Measurements from ENCODE around the gene MMP20.

MMP20 gene

GRCh38 chr11:102604875-102605274 lies 20.3 kb downstream of the MMP20 start:
- H3K27me3 ChIP-seq (ENCODE audit: insufficient read depth, low read depth, severe bottlenecking): no peaks in the 10 kb centered on the region
- no peaks in the 10 kb centered on the region for H3K36me3 ChIP-seq
- H3K27ac ChIP-seq: no peak overlapping the region
- no peak for TF ChIP-seq CTCF (IDR thresholded peaks at IDR 0.05; ENCODE audit: low read depth, low read length)
- no peak for DNase-seq
- no peak overlapping the region for H3K4me3 ChIP-seq (ENCODE audit: low read depth, low read length)
- no peaks in the 10 kb centered on the region for H3K9me3 ChIP-seq (ENCODE audit: severe bottlenecking)

GRCh38 chr11:102604011-102604410 lies 21.1 kb downstream of the MMP20 start:
- TF ChIP-seq CTCF (IDR thresholded peaks at IDR 0.05; ENCODE audit: low read depth, low read length): no peak
- H3K9me3 ChIP-seq (ENCODE audit: severe bottlenecking): no peaks in the 10 kb centered on the region
- H3K27me3 ChIP-seq (ENCODE audit: insufficient read depth, low read depth, severe bottlenecking): no peaks in the 10 kb centered on the region
- no peaks in the 10 kb centered on the region for H3K36me3 ChIP-seq
- no peak for DNase-seq
- H3K27ac ChIP-seq: no peak overlapping the region
- H3K4me3 ChIP-seq (ENCODE audit: low read depth, low read length): no peak overlapping the region

- H3K27ac ChIP-seq: no peak overlapping the region
- no peak for DNase-seq
- no peak overlapping the region for H3K4me3 ChIP-seq (ENCODE audit: low read depth, low read length)
- no peaks in the 10 kb centered on the region for H3K27me3 ChIP-seq (ENCODE audit: insufficient read depth, low read depth, severe bottlenecking)
- no peaks in the 10 kb centered on the region for H3K36me3 ChIP-seq
- TF ChIP-seq CTCF (IDR thresholded peaks at IDR 0.05; ENCODE audit: low read depth, low read length): no peak
- no peaks in the 10 kb centered on the region for H3K9me3 ChIP-seq (ENCODE audit: severe bottlenecking)
Observed at GRCh38 chr11:102603576-102603975, 21.6 kb downstream of the MMP20 start.

GRCh38 chr11:102603091-102603490 lies 22.0 kb downstream of the MMP20 start:
- Histone ChIP-seq H3K27ac (no peak overlapping the region), H3K27me3 (ENCODE audit: insufficient read depth, low read depth, severe bottlenecking) (no peaks in the 10 kb centered on the region), H3K4me3 (ENCODE audit: low read depth, low read length) (no peak overlapping the region), H3K9me3 (ENCODE audit: severe bottlenecking) (no peaks in the 10 kb centered on the region), H3K36me3 (no peaks in the 10 kb centered on the region)
- TF ChIP-seq CTCF (IDR thresholded peaks at IDR 0.05; ENCODE audit: low read depth, low read length): no peak
- no peak for DNase-seq

GRCh38 chr11:102600666-102601065 lies 24.5 kb downstream of the MMP20 start:
- DNase-seq: no peak
- no peak overlapping the region for H3K27ac ChIP-seq

More at GRCh38 chr11:102600666-102601065, 24.5 kb downstream of the MMP20 start:
- H3K4me3 ChIP-seq (ENCODE audit: low read depth, low read length): no peak overlapping the region
- TF ChIP-seq CTCF (IDR thresholded peaks at IDR 0.05; ENCODE audit: low read depth, low read length): no peak
- H3K36me3 ChIP-seq: no peaks in the 10 kb centered on the region
- no peaks in the 10 kb centered on the region for H3K27me3 ChIP-seq (ENCODE audit: insufficient read depth, low read depth, severe bottlenecking)
- no peaks in the 10 kb centered on the region for H3K9me3 ChIP-seq (ENCODE audit: severe bottlenecking)
